HG02884 (cell line): Measurements from ENCODE around the gene TRIM28.
A peak's percentile ranks its signal among the peaks of the same experiment; 100 is the strongest.

Experiments
- ATAC-seq: cut with Tn5 transposase; IDR thresholded peaks from one replicate; pipeline ENCODE4 v1.9.1; 2021; ENCODE audit warnings: mild to moderate bottlenecking, moderate library complexity; ENCODE audit not compliant: unreplicated experiment

TRIM28 gene

DNA sequence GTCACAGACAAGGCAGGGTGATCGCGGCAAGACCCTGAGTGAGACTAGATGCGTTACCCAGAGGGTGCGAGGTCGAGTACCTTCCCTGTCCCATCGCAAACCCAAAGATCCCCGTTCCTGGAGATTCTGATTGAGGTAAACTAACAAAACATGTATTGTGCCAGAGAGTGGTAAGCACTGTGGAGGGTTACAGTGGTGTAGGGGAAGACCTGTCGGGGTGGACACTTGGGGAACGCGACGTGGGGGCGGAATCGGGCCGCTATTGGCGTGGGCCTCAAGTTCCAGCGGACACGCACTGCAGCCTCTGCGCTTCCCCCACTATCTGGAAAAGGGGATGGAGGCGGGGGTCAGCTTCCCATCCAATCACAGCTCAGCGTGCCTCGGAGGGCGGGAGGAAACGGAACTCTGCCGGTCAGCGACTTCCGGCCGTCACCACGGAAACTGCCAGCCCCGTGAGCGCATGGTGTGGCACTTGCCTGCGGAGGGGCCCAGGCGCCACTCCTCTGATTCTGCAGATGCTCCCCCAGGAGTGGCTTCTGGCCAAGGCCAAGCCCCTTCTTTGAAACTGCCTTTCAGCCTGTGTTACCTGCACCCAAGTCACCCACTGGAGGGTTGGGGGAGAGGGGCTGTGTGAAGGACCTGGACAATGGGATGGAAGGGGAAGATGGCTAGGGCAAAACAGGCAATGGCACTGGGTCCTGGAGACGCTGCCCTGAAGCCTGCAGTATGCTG, 15.6 kb downstream of the TRIM28 start:
- no peak for ATAC-seq

DNA sequence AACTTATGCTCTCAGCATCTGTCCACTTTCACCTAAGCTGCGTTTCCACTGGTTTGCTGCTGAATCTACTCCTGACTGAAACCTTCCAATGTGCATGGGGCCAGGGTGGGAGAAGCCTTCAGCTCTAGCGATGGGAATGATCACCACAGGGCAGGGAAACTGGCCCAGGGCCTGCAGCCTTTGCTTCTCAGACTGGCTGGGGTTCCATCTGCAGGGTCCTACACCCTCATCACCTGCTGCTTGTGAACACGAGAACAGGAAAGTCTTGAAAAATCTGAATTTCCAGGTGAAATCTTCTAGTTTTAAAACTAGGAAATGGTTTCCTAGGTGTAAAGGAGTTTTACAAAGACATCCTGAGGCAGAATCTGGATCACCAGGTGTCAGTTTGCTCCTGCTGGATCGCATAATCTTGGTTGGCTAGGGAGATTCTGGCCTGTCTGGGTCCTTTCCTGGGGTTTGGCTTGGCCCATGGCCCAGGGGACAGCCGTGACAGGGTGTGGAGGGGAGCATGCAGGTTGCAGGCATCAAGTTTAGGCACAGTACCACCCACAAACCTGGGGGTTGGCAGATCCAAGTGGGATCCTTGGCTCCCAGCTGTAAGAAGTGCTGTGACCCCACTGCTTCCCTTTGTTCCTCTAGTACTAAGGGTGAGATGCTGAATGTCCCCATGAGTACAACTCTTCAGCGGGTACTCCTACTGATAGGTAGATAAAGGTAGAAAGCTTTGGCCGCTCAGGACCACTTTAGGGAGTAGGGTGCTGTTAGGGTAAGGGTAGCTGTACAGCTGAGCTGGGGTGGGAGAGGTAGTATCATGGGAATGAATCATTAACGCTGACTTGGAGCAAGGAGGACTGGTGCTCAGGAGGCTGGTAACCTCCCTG, 16.4 kb downstream of the TRIM28 start:
- ATAC-seq = no peak

DNA sequence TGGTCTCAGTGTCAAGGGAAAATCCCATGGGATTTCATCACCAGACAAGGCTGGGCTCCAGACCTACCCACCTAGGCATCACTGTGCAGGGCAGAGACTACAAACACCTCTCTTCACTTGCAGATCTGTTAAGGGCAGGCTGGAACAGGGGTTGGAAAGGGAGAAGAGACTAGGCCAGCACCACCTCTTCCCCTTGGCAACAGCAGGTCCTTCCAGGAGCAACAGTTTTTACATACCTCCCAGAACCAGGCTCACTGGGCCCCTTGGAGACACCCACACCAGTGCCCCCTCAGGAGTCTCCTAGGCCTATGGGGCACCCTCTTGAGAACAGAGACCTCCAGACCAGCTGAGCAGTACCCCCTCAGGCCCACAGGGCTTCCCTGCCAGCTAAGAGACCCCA, 17.1 kb downstream of the TRIM28 start:
- ATAC-seq = no peak

DNA sequence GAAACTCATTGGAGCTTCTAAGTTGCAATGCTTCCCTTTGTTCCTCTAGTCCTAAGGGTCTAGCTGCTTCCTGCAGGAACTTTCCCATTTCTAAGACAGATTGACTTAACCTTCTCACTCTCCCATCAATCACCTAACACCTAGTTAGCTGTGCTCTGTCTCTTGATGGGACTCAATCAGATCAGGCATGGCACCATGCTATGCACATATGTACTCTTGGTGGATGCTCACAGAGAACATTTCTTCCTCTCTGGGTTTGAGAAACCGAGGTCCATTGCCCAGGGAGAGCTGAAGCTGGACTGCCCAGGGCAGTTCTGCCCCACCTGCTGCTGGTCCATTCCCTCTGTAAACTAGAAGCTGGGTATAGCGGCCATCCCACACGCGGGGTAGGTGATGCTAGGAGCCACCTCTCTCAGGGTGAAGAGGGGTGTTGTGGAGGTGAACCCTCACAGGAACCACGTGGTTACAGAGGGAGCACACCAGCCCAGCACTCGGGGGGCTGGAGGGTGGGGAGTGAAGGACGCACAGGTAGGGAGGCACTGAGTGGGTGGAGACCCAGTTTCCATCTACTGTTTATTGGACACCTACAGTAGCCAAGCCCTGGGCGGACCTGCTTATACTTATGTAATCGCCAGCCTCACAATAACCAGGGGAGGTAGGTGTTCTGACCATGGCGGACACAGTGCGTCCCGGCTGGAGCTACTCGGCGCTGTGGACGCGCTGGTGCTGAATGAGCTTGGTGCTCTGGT, 17.7 kb downstream of the TRIM28 start:
- no peak for ATAC-seq

DNA sequence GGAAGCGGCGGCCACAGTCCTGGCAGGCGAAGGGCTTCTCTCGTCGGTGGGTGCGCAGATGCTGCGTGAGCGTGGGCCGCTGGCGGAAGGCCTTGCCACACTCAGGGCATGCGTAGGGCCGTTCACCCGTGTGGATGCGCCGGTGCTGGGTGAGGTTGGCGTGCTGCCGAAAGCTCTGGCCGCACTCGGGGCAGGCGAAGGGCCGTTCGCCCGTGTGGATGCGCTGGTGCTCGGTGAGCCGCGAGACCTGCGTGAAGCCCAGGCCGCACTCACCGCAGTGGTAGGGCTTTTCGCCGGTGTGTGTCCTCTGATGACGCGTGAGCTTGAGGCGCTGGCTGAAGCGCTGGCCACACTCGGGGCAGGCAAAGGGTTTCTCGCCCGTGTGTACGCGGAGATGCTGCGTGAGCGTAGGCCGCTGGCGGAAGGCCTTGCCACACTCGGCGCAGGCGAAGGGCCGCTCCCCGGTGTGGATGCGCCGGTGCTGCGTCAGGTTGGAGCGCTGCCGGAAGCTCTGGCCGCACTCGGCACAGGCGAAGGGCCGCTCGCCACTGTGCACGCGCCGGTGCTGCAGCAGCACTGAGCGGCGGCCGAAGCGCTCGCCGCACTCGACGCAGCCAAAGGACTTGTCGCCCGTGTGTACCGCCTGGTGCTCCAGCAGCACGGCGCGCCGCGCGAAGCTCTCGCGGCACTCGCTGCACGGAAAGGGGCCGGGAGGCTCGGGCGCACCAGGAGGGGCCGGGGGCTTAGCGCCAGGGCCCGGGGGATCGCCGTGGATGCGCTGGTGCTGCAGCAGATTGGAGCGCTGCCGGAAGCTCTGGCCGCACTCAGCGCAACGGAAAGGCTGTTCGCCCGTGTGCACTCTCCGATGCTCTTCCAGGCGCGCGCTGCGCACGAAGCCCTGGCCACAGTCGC, 18.5 kb downstream of the TRIM28 start:
- ATAC-seq = no peak

DNA sequence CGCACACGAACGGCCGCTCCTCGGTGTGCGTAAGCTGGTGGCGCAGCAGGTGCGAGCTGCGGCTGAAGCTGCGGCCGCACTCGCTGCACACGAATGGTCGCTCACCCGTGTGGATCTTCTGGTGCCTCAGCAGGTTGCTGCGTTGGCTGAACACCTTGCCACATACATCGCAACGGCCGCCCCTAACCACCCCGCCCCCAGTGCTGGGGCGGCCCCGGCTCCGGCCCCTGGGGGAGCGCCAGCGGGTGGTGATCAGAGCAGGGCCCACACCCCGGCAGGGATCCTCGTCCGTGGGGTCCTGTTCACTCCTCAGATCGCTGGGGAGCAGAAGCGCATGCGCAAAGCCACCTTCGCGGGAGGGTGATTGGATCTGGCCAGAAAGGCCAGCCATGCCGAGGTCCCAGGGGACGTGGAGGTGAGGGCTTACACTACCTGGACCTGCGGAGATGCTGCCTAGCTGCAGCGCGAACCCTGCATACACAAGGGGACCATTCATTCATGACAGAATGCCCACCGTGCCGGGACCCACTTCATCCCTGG, 19.2 kb downstream of the TRIM28 start:
- no peak for ATAC-seq

DNA sequence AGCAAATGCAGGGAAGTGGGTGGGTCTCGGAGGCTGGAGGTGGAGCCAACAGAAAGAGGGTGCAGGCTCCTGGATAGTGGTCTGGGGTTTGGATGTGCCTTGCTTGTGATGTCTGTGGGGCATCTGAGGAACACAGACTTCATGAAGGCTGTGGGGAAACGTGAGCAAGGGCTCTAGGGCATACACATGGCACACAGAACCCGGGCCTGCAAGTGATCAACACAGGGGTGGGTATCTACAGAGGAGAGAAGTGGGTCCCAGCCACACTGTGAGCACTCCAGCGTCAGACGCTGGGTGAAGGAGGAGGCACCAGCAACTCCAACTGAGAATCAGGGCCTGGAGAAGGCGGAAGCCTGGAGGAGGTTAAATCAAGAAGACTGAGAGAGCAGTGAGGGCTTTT, 20.0 kb downstream of the TRIM28 start:
- no peak for ATAC-seq

DNA sequence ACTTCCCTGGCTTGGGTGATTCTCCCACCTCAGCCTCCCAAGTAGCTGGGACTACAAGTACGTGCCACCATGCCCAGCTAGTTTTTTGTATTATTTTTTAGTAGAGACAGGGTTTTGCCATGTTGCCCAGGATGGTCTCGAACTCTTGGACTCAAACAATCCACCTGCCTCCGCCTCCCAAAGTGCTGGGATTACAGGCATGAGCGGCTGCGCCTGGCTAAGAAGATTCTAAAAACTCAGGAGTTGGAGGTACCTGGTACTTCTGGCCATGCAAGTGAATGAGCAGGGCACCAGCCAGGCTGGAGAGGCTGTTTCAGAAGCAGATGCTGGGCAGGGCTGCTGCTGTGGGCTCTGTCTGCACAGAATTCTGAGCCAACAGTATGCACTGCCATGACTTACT, 23.1 kb downstream of the TRIM28 start:
- no peak for ATAC-seq

DNA sequence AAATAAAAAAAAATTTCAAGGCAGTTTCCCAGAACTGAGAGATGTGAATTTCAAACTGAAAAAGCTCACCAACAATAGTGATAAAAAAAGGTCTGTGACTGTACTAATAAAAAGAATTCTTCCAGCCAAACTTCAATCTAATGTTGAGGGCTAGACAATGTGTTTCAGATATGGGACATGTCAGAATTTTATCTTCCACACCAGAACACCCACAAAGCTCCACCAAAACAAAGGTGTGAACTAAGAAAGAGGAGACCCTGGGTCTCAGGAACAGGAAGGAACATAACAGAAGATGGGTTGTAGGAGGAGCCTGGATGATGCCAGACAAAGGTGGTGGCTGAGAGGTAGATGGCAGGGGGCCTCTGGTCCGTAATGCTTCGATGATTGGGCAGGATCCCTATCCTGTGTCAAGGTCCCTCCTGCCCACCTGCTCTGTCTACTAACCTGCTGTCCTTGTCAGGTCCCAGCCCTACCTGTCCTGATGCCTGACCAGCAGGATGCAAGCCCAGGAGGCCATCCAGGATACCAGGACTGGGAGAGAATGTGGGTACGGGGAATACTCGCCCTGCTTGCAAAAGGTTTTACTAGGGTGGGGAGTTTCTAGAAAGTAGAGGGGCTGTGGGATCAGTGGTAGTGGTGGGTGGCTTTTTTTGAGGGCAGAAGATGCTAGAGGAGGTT, 24.7 kb downstream of the TRIM28 start:
- ATAC-seq = no peak

DNA sequence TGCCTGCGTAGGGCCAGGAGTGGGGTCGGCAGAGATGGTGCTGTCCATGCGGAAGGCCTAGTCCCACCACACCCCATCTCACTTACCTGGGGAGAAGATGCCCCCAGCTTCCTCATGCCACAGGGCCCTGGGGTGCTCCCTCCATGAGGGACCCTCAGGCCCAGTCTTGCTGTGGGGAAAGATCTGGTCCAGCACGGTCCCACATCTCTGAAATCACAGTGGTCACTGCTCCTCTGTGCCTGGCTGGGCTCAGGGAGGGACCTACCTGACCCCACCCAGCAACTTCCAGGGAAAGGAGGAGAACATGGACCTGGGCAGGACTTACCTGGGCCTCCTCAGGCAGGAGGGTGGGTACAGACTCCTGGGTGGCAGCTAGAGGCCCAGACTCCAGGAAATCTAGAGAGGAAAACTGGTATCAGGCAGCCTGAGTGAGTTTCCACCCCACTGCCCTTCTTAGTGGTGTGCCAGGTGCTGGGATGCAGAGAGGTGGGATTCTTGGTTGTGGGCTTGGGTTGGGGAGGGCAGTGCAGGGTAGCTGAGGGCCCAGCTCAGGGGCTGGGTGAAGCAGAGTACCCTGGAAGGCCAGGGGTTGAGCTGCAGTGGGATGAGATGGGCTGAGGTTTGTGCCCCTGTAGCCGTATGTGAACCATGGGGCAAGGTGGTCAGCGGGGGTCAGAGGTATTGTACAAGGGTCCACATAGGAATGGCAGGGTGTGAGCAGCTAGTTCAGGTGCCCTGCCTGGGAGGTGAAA, 25.5 kb downstream of the TRIM28 start:
- no peak for ATAC-seq

DNA sequence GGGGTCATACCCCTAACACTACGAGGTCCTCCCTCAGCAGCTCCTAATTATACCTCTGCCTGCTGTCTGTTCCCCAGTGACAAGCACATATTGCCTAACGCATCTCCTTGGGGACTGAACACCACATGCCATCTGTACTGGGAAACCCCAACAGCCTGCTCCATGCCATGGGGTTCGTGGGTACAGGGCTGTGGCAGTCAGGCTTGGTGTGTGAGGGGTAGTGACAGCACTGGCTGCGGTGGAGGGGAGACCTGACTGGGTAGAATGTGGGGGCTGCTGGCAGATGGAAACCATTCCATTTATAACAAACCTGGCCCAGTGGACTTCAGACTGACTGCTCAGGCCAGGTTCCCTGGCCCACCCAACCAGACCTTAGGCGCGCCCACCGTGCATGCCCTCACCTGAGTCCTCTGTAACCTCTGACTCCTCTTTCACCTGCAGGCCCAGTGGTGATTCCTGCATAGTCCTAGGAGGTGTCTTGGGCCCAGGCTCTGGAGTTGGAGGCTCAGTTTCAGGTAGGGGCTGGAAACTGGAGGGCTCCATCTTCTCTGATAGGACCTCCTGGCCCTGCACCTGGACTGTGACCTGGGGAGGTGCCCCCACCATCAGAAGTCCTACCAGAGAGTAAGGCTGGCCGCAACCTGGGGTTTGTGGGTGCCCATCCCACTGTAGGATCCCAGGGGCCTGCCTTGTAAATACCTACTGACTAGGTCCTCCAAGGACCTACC, 26.2 kb downstream of the TRIM28 start:
- ATAC-seq = no peak

DNA sequence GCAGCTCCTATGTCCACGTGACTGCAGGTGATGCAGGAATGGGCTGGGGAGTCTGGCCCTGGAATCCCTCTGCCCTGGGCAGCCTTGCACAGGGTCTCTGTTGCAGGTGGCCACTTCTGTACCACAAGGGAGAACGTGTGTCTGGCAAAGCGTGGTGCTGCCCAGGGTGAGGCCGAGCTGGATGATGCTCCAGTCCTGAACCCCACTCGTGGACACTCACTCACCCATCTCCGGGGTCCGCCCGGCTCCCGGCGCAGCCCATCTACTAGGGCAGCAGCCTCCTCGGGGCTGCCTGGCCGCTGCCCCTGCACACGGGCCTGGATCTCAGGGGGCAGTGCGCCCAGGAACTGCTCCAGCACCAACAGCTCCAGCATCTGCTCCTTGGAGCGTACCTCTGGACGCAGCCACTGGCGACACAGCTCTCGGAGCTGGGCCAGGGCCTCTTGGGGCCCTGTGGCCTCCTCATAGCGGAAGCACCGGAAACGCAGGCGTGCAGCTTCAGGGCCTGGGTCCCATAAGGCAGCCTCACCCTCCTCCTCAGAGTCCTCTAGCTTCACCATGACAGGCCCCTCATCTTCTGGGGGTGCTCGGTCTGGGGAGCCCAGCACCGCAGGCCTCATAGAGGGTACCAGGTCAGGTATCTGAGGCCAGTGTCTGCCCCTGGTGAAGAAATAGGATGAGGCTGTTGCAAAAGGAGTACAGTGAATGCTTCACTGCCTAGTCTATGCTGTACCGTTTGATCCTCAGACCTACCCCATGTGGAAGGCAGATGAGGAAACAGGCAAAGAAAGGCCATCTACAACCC, 27.1 kb downstream of the TRIM28 start:
- no peak for ATAC-seq

DNA sequence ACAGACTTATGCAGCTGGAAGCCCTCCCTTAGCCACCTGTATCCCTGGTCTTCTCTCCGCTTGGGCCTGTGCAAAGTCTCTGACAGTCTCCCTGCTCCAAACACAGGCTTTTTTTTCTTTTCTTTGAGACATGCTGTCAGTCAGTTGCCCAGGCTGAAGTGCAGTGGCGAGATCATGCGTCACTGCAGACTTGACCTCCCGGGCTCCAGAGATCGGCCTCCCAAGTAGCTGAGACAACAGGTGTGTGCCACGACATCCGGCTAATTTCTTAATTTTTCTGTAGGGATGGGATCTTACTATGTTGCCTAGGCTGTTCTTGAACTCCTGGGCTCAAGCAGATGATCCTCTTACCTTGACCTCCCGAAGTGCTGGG, 27.7 kb downstream of the TRIM28 start:
- ATAC-seq = no peak

DNA sequence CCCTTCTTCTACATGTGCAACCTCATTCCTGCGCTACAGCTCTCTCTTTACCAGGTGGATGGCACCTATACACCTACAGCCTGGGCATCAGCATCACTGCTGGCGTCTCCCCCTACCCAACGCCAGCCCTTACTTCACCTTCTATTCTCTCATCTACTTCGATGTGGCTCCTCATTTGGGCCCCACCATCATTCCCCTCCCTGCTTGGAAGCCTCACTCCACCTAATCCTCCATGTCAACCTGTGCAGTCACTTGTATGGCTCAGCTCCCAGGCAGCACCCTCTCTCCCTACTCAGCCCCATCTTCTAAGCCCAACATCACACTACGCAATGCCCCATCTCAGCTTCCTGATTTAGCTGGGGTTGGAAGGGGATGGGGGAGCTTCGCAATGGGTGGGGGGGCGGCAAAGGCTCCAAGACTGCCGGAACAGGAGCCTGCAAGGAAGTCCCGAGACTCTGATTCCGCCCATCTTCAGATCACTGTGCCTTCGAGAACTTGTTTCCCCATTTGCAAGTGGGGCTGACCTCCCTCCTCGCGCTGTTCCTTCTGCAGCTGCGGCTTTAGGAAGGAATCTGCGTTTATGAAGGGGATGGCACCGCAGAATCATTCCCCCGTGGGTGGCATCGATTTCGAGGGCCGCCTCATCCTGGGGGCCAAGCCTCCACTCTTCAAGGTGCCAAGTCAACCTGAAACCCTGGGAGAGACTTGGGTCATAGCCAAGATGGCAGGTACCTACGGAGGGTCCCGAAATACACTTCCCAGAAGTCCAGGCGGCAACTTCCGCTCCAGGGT, 28.4 kb downstream of the TRIM28 start:
- ATAC-seq = no peak

DNA sequence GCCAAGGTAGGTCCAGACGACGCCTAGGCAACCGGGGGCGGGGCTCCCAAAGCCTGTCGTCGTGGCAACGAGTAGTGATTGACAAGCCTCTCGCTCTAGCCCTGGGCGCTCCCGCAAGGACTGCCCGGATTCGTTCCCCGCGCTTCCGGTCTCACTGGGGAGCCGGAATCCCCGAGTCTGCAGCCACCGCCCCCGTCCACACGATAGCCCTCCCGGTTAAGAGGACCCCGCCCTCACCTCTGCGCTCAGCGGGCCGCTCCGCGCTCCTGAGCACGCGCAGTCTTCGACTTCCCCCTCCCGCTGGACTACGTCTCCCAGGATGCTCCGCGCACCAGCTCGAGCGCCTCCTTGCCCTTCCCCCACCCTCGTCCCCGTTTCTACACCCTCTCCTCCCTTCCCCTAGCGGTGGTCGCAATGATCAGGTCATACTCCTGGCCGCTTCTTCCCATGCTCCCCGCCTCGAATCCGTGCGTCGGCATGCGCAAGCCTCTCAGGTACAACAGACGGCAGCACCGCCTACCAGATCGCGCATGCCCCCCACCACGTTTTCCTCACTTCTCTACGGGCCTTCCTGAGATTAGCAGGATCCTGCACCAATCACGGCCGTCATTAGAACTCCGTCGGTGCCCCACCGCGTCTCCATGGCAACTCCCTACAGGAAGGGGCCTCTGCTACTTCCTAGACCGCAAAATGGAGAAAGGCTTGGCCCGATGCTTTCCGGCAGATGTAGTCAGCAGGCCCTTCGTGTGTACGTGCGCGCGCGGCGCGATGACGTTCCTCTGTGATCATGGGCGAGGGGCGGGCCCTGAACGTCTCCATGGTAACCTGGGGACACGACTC, 29.2 kb downstream of the TRIM28 start, which contains the start of gene MZF1:
Gene MZF1 (minus strand): TSS at position 518 of the 840 bp plus-strand sequence. CDS start 1,946 bp downstream, outside the sequence.
- ATAC-seq = peak; percentile 46
